GM18508 (cell line): ENCODE results near the gene CARD8.
"Not testable (repeated sequence)": the region's sequence is repeated elsewhere in the genome, so short reads cannot be mapped to it uniquely, and the experiment has no call there.

Experiments used
- ATAC-seq: cut with Tn5 transposase; IDR thresholded peaks from one replicate; pipeline ENCODE4 v1.9.1; 2021; ENCODE audit warnings: moderate number of reproducible peaks; ENCODE audit not compliant: insufficient read depth, unreplicated experiment

The CARD8 gene

GRCh38 chr19:48265326-48265725 is 9.6 kb upstream of the CARD8 start:
- not testable (repeated sequence) for ATAC-seq

DNA sequence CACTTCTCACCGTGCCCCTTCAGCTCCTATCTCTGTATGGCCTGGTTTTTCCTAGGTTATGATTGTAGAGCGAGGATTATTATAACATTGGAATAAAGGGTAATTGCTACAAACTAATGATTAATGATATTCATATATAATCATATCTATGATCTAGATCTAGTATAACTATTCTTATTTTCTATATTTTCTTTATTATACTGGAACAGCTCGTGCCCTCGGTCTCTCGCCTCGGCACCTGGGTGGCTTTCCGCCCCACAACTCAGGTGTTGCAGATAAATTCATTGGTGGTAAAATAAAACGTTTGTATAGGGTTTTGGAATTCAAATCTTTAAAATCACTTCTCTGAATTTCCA is 4.6 kb upstream of the CARD8 start:
- not testable (repeated sequence) for ATAC-seq

GRCh38 chr19:48258992-48259391 is 3.3 kb upstream of the CARD8 start:
- not testable (repeated sequence) for ATAC-seq

DNA sequence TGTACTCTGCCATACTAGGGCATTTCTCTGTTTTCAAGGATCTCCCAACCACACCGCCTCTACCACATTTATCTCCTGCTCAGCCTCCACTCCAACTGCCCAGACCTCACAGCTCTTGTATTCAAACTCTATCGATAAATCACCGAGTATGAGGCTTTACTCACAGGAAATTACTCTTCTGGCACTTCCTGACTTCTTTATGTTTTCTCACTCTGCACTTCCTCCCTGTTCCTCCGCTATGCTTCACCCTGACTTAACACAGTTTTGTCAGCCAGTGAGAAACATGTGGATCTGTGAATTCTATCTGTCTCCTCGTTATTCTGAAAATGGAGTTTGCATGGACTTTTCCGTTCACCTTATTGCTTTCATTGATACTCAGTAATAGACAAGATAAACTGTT is 2.6 kb upstream of the CARD8 start:
- no peak for ATAC-seq

- no peak for ATAC-seq
These were observed 1.2 kb downstream of the CARD8 start for GRCh38 chr19:48254529-48254970.

GRCh38 chr19:48253999-48254398 is 1.7 kb downstream of the CARD8 start:
- no peak for ATAC-seq

DNA sequence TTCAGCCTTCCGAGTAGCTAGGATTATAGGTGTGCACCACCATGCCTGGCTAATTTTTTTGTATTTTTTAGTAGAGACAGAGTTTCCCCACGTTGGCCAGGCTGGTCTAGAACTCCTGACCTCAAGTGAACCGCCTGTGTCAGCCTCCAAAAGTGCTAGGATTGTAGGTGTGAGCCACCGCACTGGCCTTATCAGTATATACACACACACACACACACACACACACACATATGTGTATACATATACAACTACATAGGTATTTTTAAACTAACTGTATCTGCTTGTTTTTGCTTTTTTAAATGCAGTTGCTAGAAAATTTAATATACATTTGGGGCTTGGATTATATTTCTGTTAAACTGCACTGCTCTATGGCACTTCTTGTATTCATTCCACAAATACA is 3.1 kb downstream of the CARD8 start:
- no peak for ATAC-seq

- ATAC-seq = no peak
These were observed 5.3 kb downstream of the CARD8 start for GRCh38 chr19:48250290-48251025.

DNA sequence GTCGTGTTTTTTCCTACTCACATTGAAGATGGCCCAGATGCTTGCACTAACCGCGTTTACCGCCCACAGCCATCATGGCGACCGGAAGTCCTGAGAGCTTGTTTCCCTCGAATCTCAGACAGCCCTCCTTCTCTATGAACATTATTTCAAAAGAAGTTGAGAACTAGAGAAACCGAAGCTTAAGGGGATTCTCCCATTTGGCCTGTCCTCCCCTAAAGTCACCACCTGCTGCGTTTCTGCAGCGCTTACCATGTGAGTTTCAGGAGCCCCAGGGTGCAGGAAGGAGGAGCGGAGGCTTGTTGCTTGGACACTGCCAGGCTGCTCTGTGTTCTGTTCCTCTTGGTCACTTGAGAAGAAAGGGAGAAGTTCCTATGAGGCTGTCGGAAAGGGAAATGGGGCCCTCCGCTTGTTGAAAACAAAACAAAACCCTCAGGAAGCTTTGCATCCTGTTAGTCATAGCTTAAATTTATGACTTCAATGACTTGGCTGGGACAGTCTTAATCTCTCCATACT is 6.2 kb downstream of the CARD8 start:
- ATAC-seq = no peak

- no peak for ATAC-seq
These were observed 7.5 kb downstream of the CARD8 start for GRCh38 chr19:48248081-48248833.

DNA sequence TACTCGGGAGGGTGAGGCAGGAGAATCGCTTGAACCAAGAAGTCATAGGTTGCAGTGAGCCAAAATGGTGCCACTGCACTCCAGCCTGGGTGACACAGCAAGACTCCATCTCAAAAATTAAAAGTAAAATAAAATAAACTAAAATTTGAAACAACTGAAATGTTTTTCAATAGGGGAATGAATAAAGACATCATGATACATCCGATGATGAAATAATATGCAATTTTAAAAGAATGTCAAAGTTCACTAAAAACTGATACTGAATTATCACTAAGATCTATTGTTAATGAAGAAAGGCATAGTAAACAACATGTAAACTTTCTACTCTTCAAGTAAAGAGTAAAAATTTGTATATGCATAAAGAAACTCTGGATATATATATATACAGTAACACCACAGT is 8.5 kb downstream of the CARD8 start:
- no peak for ATAC-seq

DNA sequence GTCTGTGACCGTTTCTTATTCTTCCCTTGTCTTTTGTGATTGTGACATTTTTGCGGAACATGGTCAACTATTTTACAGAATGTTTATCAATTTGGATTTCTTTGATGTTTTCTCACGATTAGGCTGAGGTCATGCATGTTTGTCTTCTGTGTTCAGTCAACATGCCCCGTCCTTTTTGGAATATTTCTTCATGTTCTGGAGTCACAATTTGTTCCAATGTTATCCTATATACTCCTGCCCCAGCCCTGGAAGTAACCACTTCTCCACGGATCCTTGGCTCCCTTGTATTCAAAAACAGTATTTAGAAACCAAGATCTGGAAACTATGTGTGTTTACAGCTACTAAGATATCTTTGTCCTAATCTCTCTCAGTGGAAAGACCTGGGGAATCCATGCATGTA is 9.6 kb downstream of the CARD8 start:
- ATAC-seq = no peak

DNA sequence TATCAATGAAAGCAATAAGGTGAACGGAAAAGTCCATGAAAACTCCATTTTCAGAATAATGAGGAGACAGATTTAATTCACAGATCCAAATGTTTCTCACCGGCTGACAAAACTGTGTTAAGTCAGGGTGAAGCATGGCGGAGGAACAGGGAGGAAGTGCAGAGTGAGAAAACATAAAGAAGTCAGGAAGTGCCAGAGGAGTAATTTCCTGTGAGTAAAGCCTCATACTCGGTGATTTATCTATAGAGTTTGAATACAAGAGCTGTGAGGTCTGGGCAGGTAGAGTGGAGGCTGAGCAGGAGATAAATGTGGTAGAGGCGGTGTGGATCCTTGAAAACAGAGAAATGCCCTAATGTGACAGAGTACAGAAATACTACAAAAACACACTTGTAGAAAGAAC is 11.4 kb downstream of the CARD8 start:
- ATAC-seq = no peak

DNA sequence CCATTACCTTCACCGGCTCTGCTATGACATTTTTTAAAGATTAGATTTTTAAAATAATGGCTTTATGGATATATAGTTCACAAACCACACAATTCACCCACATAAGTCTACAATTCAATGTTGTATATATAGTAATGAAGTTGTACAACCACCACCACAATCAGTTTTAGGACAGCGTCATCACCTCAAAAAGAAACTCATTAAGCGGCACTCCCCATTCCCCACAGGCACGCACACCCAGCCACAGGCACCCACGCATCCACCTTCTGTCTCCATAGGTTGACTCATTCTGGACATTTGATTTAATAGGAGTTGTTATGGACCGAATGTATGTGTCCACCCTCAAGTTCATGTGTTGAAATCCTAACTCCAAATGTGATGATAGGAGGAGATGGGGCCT is 13.9 kb downstream of the CARD8 start:
- ATAC-seq = not testable (repeated sequence)

DNA sequence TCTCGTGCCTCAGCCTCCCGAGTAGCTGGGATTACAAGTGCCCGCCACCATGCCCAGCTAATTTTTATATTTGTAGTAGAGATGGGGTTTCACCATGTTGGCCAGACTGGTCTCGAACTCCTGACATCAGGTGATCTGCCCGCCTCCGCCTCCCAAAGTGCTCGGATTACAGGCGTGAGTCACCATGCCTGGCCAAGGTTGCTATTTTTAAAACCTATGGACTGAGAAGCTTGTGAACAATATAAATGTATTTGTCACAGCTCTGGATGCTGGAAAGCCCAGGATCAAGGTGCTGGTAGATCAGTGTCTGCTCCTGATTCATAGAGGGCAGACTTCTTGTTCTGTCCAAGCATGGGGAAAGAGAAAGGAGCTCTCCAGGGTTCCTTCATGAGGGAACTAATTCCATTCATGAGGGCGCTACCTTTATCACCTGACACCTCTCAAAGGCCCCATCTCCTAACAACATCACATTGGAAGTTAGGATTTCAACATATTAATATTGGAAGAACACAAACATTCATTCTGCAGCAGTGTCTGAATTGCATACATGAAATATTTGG is 16.1 kb downstream of the CARD8 start:
- ATAC-seq = no peak

DNA sequence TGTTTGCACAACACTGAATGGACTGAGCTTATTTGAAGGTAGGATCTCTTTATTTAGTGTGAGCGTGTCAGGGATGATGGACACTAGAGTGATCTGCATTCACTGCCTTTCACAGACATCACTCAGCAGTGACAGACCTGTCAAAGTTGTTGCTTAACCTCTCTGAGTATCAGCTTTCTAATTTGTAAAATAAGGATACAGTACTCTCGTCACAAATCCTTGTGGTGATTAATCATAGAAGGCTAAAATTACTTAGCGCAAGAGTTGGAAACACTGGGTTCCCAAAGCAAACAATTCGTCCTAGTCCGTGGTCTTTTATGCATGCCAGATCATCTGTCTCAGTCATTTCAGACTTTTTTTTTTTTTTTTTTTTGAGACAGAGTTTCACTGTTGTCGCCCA is 16.6 kb downstream of the CARD8 start:
- ATAC-seq = no peak

- ATAC-seq = no peak
These were observed 18.7 kb downstream of the CARD8 start for GRCh38 chr19:48237057-48237456.

DNA sequence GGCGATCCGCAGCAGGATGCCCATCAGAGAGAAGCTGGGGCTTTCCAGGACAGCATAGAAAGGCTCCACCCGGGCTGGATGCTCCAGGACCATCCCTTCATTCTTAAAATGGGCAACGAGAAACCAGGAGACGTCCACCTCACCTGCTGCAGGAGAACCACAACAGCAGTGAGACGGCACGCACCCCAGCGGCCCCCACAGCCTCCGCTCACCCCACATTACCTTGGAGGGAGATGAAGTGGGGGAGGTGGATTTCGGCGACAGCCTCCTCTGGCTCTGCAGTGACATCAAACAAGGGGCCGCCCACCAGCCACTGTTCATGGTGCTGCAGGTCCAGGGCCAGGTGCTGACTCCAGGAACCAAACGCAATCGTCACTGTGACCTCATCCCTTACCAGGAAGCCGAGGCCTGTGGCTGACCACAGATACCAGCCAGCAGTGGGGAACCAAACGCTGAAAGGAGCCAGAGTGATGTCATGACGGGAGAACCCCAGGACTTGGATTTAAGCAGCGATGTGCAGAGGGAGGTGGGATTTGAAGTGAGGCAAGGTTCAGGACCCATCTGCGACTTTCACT is 25.1 kb downstream of the CARD8 start:
- no peak for ATAC-seq

DNA sequence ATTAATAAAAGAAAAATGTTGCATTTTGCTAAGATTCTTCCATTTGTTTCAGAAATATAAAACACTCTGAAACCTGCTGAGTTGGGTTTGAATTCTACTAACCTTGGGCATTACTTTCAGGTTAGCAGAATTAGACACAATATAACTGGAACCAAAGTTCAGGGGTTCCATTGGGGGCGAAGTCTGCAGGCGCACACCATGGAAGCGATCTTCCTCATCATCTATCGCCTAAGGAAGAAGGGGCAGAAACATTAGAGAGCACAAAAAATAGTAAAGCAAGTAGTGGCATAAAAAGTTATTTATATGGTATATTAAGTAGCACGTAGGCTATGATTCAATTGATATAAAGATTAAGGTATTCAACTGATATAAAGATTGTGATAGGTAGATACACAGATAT is 34.1 kb downstream of the CARD8 start:
- no peak for ATAC-seq

- ATAC-seq = not testable (repeated sequence)
These were observed 34.9 kb downstream of the CARD8 start for GRCh38 chr19:48220784-48221183.

DNA sequence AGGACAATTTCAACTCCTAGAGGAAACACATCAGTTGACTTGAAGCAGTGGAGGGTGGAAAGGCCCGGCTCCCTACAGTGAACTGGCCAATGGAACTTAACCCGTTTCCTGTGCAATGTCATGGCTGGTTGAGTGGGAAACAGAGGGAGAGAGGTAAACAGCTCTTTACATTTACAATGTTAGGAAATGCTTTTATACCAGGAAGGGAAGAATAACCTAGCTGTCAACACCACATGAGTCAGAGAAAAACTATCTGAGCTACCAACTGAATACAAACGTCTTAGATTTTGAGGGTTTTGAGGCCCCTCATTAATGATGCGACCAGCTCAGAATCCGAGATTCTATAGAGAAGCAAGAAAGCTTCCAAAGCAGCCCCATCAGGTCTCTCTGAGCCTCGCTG is 36.7 kb downstream of the CARD8 start:
- no peak for ATAC-seq
